Vagina (tissue), 2 donors: Measurements from ENCODE around the gene ROCK2. TPM values are rescaled to one million over a fixed set of nuclear protein-coding genes. Genes with fewer than 3 reads are reported as not detected.

Experiments used
- DNase-seq, 2 donors: peaks; one replicate each; pipeline ENCODE4 v3.0.0-alpha.2; 2017; ENCODE audit errors: extremely low spot score in 2 of 2
- H3K27ac ChIP-seq: fragments of 200-600 bp; sonication (generic); one replicate; pipeline ENCODE4 v1.5.1; 2019
- H3K27me3 ChIP-seq: fragments of 200-600 bp; sonication (generic); one replicate; pipeline ENCODE4 v1.5.1; 2019
- H3K36me3 ChIP-seq, 2 donors: fragments of 200-600 bp; sonication (generic); one replicate each; pipeline ENCODE4 v1.5.1; 2017 to 2019
- H3K4me1 ChIP-seq: fragments of 200-600 bp; sonication (generic); one replicate; pipeline ENCODE4 v1.5.1; 2019
- H3K4me3 ChIP-seq, 2 donors: fragments of 200-600 bp; sonication (generic); 1 replicate in 1 of 2; 2 replicates in 1 of 2; pipeline ENCODE4 v1.5.1; 2016 to 2019
- H3K9me3 ChIP-seq: fragments of 200-600 bp; sonication (generic); one replicate; pipeline ENCODE4 v1.5.1; 2019
- CTCF ChIP-seq, 3 experiments: fragments of 450-650 bp in 2 of 3; fragments of 200-600 bp in 1 of 3; sonication (generic) in 1 of 3; IDR thresholded peaks; one replicate each; pipeline ENCODE4 v1.5.1; 2017 to 2019; ENCODE audit warnings: antibody characterized with exemption in 3 of 3, mild to moderate bottlenecking in 2 of 3, moderate library complexity in 2 of 3
- POLR2A ChIP-seq, 2 donors: fragments of 450-650 bp; IDR thresholded peaks; one replicate each; pipeline ENCODE4 v1.6.1; 2017; ENCODE audit warnings: antibody characterized with exemption in 2 of 2, mild to moderate bottlenecking in 2 of 2, moderate library complexity in 2 of 2
- POLR2AphosphoS5 ChIP-seq, 2 donors: sonication (generic); formaldehyde crosslinking; IDR thresholded peaks; one replicate each; pipeline ENCODE4 v1.9.0; 2017; ENCODE audit warnings: antibody characterized with exemption in 2 of 2, mild to moderate bottlenecking in 2 of 2, low read depth in 1 of 2; ENCODE audit not compliant: insufficient read depth in 1 of 2
- intact Hi-C: fragments of 100-400 bp; cut with DNase I; formaldehyde crosslinking; loops from one replicate; pipeline ENCODE4 v1.15.1; 2023
- total RNA-seq: library from RNA; depleted of rRNA; stranded (reverse); fragments of >200 nt; gene quantifications from one replicate; pipeline ENCODE4 v1.2.3, GENCODE V29; 2016

Gene ROCK2
- 49.4 TPM for total RNA-seq

DNA sequence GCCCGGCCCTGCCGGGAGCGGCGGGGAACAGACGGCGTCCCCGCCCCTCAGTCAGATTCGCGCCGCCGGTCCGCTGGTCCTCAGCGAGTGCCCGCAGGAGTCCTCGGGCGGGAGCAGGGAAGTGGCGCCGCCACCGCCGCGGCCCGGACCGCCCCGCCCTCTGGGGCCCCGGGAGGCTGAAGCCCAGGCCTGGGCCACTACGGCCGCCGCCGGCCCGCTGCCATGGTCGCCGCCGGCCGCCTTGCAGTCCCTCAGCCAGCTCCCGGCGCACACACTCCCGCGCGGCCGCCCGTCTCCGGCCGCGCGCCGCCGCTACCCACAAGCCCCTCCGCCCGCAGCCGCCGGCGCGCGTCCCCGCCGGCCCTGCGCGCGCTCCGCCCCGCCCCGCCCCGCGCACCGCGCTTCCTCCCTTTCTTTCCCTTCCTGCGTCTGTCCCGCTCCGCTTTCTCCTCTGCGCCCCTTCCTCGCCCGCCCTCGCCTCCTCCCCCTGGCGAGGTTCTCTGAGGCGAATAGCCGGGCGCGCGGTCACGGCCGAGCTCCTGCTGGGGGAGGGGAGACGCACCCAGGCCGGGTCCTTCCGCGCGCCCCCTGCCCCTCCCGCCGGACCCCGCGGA lies at the start of gene ROCK2:
ROCK2 (minus strand) TSS at position 295 of the 614 bp plus-strand sequence. CDS start 500 bp downstream, outside the sequence.
- intact Hi-C loops = loop anchor here (5.0 kb wide), 1 partner anchor 63 kb away; no protein-coding TSS in a partner anchor
- DNase-seq = no peak
- TF ChIP-seq POLR2A (IDR thresholded peaks at IDR 0.05) = peak in 1 of 2 donors; percentile 79
- TF ChIP-seq POLR2AphosphoS5 (IDR thresholded peaks at IDR 0.05; ENCODE audit: insufficient read depth in 1 of 2, low read depth in 1 of 2) = no peak

GRCh38 chr2:11393711-11394236 lies 49.3 kb upstream of the ROCK2 start:
- Histone ChIP-seq H3K4me1 (peaks cover 27% of the 10 kb centered on the region), H3K27ac (peak overlapping the region; percentile 63), H3K9me3 (no peaks in the 10 kb centered on the region), H3K27me3 (no peaks in the 10 kb centered on the region), H3K36me3 (no peaks in the 10 kb centered on the region), H3K4me3 (no peak overlapping the region)
- intact Hi-C loops = no loop called here
- no peak for DNase-seq
- TF ChIP-seq CTCF (IDR thresholded peaks at IDR 0.05) = no peak
- no peak for TF ChIP-seq POLR2AphosphoS5 (IDR thresholded peaks at IDR 0.05; ENCODE audit: insufficient read depth in 1 of 2, low read depth in 1 of 2)

More for the DNA sequence above, at the start of gene ROCK2:
- peaks cover 45% of the 10 kb centered on the region for H3K4me1 ChIP-seq
- H3K27me3 ChIP-seq = no peaks in the 10 kb centered on the region
- no peaks in the 10 kb centered on the region for H3K9me3 ChIP-seq
- H3K36me3 ChIP-seq = no peaks in the 10 kb centered on the region
- peak within 1 kb of the TSS; percentile 82 to 96 for H3K4me3 ChIP-seq
- peak within 1 kb of the TSS; percentile 98 for H3K27ac ChIP-seq

DNA sequence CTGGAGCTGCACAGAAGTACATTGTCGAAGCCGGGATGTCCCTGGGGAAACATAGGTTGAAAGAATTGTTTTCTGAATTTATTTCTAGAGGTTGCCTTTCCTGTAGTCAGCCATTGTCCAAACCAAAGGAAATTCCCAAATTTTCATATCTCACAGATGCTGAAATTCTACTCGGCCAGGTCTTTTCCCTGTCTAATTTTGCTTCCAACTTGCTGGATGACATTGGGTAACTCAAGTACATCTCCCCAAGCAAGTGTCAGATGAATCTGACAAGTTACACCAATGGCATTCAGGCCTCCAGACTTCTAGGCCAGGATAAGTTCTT lies 47.5 kb upstream of the ROCK2 start:
- Histone ChIP-seq H3K27ac (no peak overlapping the region), H3K27me3 (no peaks in the 10 kb centered on the region), H3K9me3 (no peaks in the 10 kb centered on the region), H3K4me1 (peaks cover 33% of the 10 kb centered on the region), H3K36me3 (no peaks in the 10 kb centered on the region), H3K4me3 (no peak overlapping the region)
- intact Hi-C loops = no loop called here
- DNase-seq = no peak
- no peak for TF ChIP-seq POLR2A (IDR thresholded peaks at IDR 0.05)
- no peak for TF ChIP-seq POLR2AphosphoS5 (IDR thresholded peaks at IDR 0.05; ENCODE audit: insufficient read depth in 1 of 2, low read depth in 1 of 2)
- no peak for TF ChIP-seq CTCF (IDR thresholded peaks at IDR 0.05)

GRCh38 chr2:11390399-11390658 lies 45.9 kb upstream of the ROCK2 start:
- no peaks in the 10 kb centered on the region for H3K9me3 ChIP-seq
- H3K27me3 ChIP-seq = no peaks in the 10 kb centered on the region
- intact Hi-C loops = no loop called here
- no peak overlapping the region for H3K4me3 ChIP-seq
- DNase-seq = no peak
- peaks cover 33% of the 10 kb centered on the region for H3K4me1 ChIP-seq
- no peak overlapping the region for H3K27ac ChIP-seq
- no peaks in the 10 kb centered on the region for H3K36me3 ChIP-seq
- no peak for TF ChIP-seq POLR2A (IDR thresholded peaks at IDR 0.05)
- TF ChIP-seq POLR2AphosphoS5 (IDR thresholded peaks at IDR 0.05; ENCODE audit: insufficient read depth in 1 of 2, low read depth in 1 of 2) = no peak
- no peak for TF ChIP-seq CTCF (IDR thresholded peaks at IDR 0.05)

- peaks cover 33% of the 10 kb centered on the region for H3K4me1 ChIP-seq
- intact Hi-C loops = no loop called here
- no peaks in the 10 kb centered on the region for H3K9me3 ChIP-seq
- no peak for DNase-seq
- TF ChIP-seq POLR2A (IDR thresholded peaks at IDR 0.05) (no peak), CTCF (IDR thresholded peaks at IDR 0.05) (no peak), POLR2AphosphoS5 (IDR thresholded peaks at IDR 0.05; ENCODE audit: insufficient read depth in 1 of 2, low read depth in 1 of 2) (no peak)
- H3K27me3 ChIP-seq = no peaks in the 10 kb centered on the region
- no peak overlapping the region for H3K4me3 ChIP-seq
- H3K27ac ChIP-seq = no peak overlapping the region
- no peaks in the 10 kb centered on the region for H3K36me3 ChIP-seq
Measured at GRCh38 chr2:11389551-11390398, 45.3 kb upstream of the ROCK2 start.
